H9 (cell line): Measurements from ENCODE around the gene ATP13A2. TPM values are rescaled to one million over a fixed set of nuclear protein-coding genes. Genes with fewer than 3 reads are reported as not detected.

Experiments
- DNase-seq: peaks from one replicate; pipeline ENCODE4 v3.0.0-alpha.2; 2017
- H2AFZ ChIP-seq: one replicate; pipeline ENCODE4 v1.6.1; 2013; ENCODE audit warnings: mild to moderate bottlenecking, low read length, control low read depth, moderate library complexity
- H2AK5ac ChIP-seq: 2 replicates; pipeline ENCODE4 v1.6.1; 2013; ENCODE audit warnings: low read length, control low read depth, mixed read lengths; ENCODE audit not compliant: insufficient read length
- H2BK120ac ChIP-seq: one replicate; pipeline ENCODE4 v1.6.1; 2013; ENCODE audit warnings: low read depth, mild to moderate bottlenecking, low read length, control low read depth, inconsistent platforms; ENCODE audit not compliant: poor library complexity, severe bottlenecking
- H2BK12ac ChIP-seq: 2 replicates; pipeline ENCODE4 v1.6.1; 2013; ENCODE audit warnings: low read length, control low read depth, mixed read lengths, low read depth; ENCODE audit not compliant: insufficient read length
- H2BK15ac ChIP-seq: 2 replicates; pipeline ENCODE4 v1.6.1; 2013; ENCODE audit warnings: low read depth, low read length, control low read depth
- H2BK20ac ChIP-seq: one replicate; pipeline ENCODE4 v1.6.1; 2013; ENCODE audit warnings: low read depth, mild to moderate bottlenecking, low read length, control low read depth, inconsistent platforms; ENCODE audit not compliant: poor library complexity, severe bottlenecking
- H2BK5ac ChIP-seq: 2 replicates; pipeline ENCODE4 v1.6.1; 2013; ENCODE audit warnings: low read length, control low read depth, mixed read lengths; ENCODE audit not compliant: insufficient read length
- H3K14ac ChIP-seq: 2 replicates; pipeline ENCODE4 v1.6.1; 2013; ENCODE audit warnings: low read length, control low read depth; ENCODE audit not compliant: insufficient read depth
- H3K18ac ChIP-seq: 2 replicates; pipeline ENCODE4 v1.6.1; 2013; ENCODE audit warnings: low read depth, mild to moderate bottlenecking, mixed read lengths, low read length, control low read depth; ENCODE audit not compliant: insufficient read length
- H3K23ac ChIP-seq: 2 replicates; pipeline ENCODE4 v1.6.1; 2013; ENCODE audit warnings: low read length, control low read depth, mixed read lengths, low read depth; ENCODE audit not compliant: insufficient read length
- H3K23me2 ChIP-seq: 2 replicates; pipeline ENCODE4 v1.6.1; 2013; ENCODE audit warnings: low read depth, mild to moderate bottlenecking, mixed read lengths, low read length, control low read depth; ENCODE audit not compliant: insufficient read length, poor library complexity, severe bottlenecking
- H3K27ac ChIP-seq: 2 replicates; pipeline ENCODE4 v1.5.1; 2013; ENCODE audit warnings: low read length, control low read depth, mixed read lengths, low read depth; ENCODE audit not compliant: insufficient read length
- H3K27me3 ChIP-seq: 2 replicates; pipeline ENCODE4 v1.6.1; 2013; ENCODE audit warnings: low read length, control low read depth, inconsistent platforms; ENCODE audit not compliant: insufficient read depth
- H3K4ac ChIP-seq: 2 replicates; pipeline ENCODE4 v1.6.1; 2013; ENCODE audit warnings: low read depth, mild to moderate bottlenecking, control low read depth, inconsistent platforms, low read length, moderate library complexity
- H3K4me1 ChIP-seq: 2 replicates; pipeline ENCODE4 v1.6.1; 2013; ENCODE audit warnings: low read length, control low read depth, inconsistent platforms; ENCODE audit not compliant: insufficient read depth
- H3K4me2 ChIP-seq: 2 replicates; pipeline ENCODE4 v1.6.1; 2013; ENCODE audit warnings: low read length, control low read depth, mixed read lengths; ENCODE audit not compliant: insufficient read length, insufficient read depth
- H3K56ac ChIP-seq: 2 replicates; pipeline ENCODE4 v1.6.1; 2013; ENCODE audit warnings: low read depth, mild to moderate bottlenecking, mixed read lengths, low read length, control low read depth; ENCODE audit not compliant: insufficient read length
- H3K79me1 ChIP-seq: 2 replicates; pipeline ENCODE4 v1.6.1; 2013; ENCODE audit warnings: low read depth, mild to moderate bottlenecking, moderate library complexity, low read length, control low read depth, inconsistent platforms; ENCODE audit not compliant: insufficient read depth, poor library complexity, severe bottlenecking
- H3K79me2 ChIP-seq: 2 replicates; pipeline ENCODE4 v1.6.1; 2013; ENCODE audit warnings: low read length, control low read depth, inconsistent platforms; ENCODE audit not compliant: insufficient read depth
- H3K9ac ChIP-seq: 2 replicates; pipeline ENCODE4 v1.6.1; 2013; ENCODE audit warnings: low read length, control low read depth, mixed read lengths; ENCODE audit not compliant: insufficient read length; ENCODE audit errors: extremely low read depth
- H3K9me3 ChIP-seq: one replicate; pipeline ENCODE4 v1.6.1; 2013; ENCODE audit warnings: low read depth, low read length, inconsistent platforms; ENCODE audit not compliant: control insufficient read depth
- H3T11ph ChIP-seq: one replicate; pipeline ENCODE4 v1.6.1; 2013; ENCODE audit warnings: mild to moderate bottlenecking, low read length, control low read depth, inconsistent platforms
- H4K20me1 ChIP-seq: one replicate; pipeline ENCODE4 v1.6.1; 2013; ENCODE audit not compliant: control insufficient read depth, insufficient read length, insufficient read depth
- H4K5ac ChIP-seq: 2 replicates; pipeline ENCODE4 v1.6.1; 2013; ENCODE audit warnings: low read depth, mild to moderate bottlenecking, mixed read lengths, low read length, control low read depth; ENCODE audit not compliant: insufficient read length
- H4K8ac ChIP-seq: replicated peaks from 2 replicates; pipeline ENCODE4 v1.6.1; 2013; ENCODE audit warnings: low read length, control low read depth, mixed read lengths, low read depth; ENCODE audit not compliant: insufficient read length
- H4K91ac ChIP-seq: 2 replicates; pipeline ENCODE4 v1.6.1; 2013; ENCODE audit warnings: low read depth, mild to moderate bottlenecking, moderate library complexity, mixed read lengths, low read length, control low read depth; ENCODE audit not compliant: insufficient read length
- H3K27ac Mint-ChIP-seq, 3 experiments: 2 replicates in 2 of 3; 3 replicates in 1 of 3; pipeline ENCODE4 v1.8.0; 2020 to 2021; ENCODE audit warnings: mixed read lengths in 3 of 3, mild to moderate bottlenecking in 1 of 3, moderate library complexity in 1 of 3
- H3K27me3 Mint-ChIP-seq: 2 replicates; pipeline ENCODE4 v1.8.0; 2021; ENCODE audit warnings: low read depth, mild to moderate bottlenecking, moderate library complexity, mixed read lengths
- H3K36me3 Mint-ChIP-seq, 3 experiments: 2 replicates in 2 of 3; 3 replicates in 1 of 3; pipeline ENCODE4 v1.8.0; 2020 to 2021; ENCODE audit warnings: low read depth in 3 of 3, mixed read lengths in 3 of 3; ENCODE audit not compliant: insufficient read depth in 1 of 3
- H3K4me1 Mint-ChIP-seq, 2 experiments: 2 replicates each; pipeline ENCODE4 v1.8.0; 2020; ENCODE audit warnings: mixed read lengths in 2 of 2
- H3K4me3 Mint-ChIP-seq, 2 experiments: 2 replicates in 1 of 2; 3 replicates in 1 of 2; pipeline ENCODE4 v1.8.0; 2020 to 2021; ENCODE audit warnings: mild to moderate bottlenecking in 2 of 2, mixed read lengths in 2 of 2, moderate library complexity in 1 of 2
- H3K9me3 Mint-ChIP-seq, 2 experiments: 2 replicates in 1 of 2; 3 replicates in 1 of 2; pipeline ENCODE4 v1.8.0; 2020; ENCODE audit warnings: mild to moderate bottlenecking in 2 of 2, mixed read lengths in 2 of 2, moderate library complexity in 1 of 2
- WGBS: extraction: QIAGEN DNeasy Blood & Tissue Kit; methylation state at CpG from one replicate; pipeline ENCODE4 v1.1.7; 2013; ENCODE audit warnings: missing lambda C conversion rate, low lambda C conversion rate, mixed read lengths; ENCODE audit not compliant: insufficient read length; ENCODE audit errors: extremely low coverage; 5-methylcytosine and 5-hydroxymethylcytosine counted together
- total RNA-seq: library from RNA; stranded (reverse); gene quantifications from 2 replicates; pipeline ENCODE4 v1.2.1, GENCODE V29; 2021
- TF ChIP-seq, protein P1 (sequence below): fragments of 200-600 bp; sonication (generic); conservative IDR thresholded peaks from 3 replicates; pipeline ENCODE4 v1.8.0; 2021; ENCODE audit warnings: antibody characterized with exemption, mild to moderate bottlenecking

The ATP13A2 gene
- total RNA-seq, 1 experiment from 2014 or later, result 53.6 TPM

DNA sequence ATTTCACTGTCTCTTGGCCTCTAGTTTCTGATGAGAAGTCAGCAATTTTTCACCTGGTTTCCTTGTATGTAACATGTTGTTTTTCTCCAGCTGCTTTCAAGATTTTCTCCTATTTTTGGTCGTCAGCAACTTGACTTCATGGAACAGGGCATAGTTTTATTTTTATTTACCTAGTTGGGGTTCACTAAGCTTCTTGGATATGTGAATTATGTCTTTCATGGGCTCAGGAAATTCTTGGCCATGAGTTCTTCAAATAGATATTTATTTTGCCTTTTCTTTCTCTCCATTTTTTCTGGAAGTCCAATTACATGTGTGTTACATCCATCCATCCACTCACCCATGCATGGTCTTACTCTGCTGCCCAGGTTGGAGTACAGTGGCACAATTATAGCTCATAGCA lies 28.4 kb upstream of the ATP13A2 start:
- Mint-ChIP-seq H3K4me3 (no peak overlapping the region), H3K4me1 (peaks cover 1 to 4% of the 10 kb centered on the region in 2 experiments; a peak in 2 of 4 replicates), H3K36me3 (peaks cover 11 to 60% (median 43%) of the 10 kb centered on the region in 3 experiments; a peak in 6 of 7 replicates), H3K27ac (peak overlapping the region in 1 of 3 experiments; percentile 6; a peak in 2 of 7 replicates), H3K27me3 (no peaks in the 10 kb centered on the region), H3K9me3 (no peaks in the 10 kb centered on the region)
- Histone ChIP-seq H2BK12ac (no peak overlapping the region), H3K18ac (no peak overlapping the region), H2BK120ac (no peak overlapping the region), H3K56ac (no peak overlapping the region), H4K8ac (no peak overlapping the region), H3K4me2 (no peak overlapping the region), H4K5ac (no peak overlapping the region), H3K79me2 (no peaks in the 10 kb centered on the region), H3K4ac (no peak overlapping the region), H3K27me3 (no peaks in the 10 kb centered on the region), H2AFZ (no peak overlapping the region), H3K23me2 (no peaks in the 10 kb centered on the region), H2BK15ac (no peak overlapping the region), H3K79me1 (no peaks in the 10 kb centered on the region), H2AK5ac (no peak overlapping the region), H3T11ph (no peak overlapping the region), H2BK5ac (no peak overlapping the region), H4K91ac (no peak overlapping the region), H3K4me1 (no peaks in the 10 kb centered on the region), H2BK20ac (no peak overlapping the region), H3K23ac (no peak overlapping the region), H4K20me1 (no peaks in the 10 kb centered on the region), H3K27ac (no peak overlapping the region), H3K14ac (no peak overlapping the region), H3K9me3 (no peaks in the 10 kb centered on the region), H3K9ac (no peak overlapping the region)
- no peak for DNase-seq
- no CpG with 5 or more reads among the region's 1 CpG for WGBS
- TF ChIP-seq, protein P1, sequence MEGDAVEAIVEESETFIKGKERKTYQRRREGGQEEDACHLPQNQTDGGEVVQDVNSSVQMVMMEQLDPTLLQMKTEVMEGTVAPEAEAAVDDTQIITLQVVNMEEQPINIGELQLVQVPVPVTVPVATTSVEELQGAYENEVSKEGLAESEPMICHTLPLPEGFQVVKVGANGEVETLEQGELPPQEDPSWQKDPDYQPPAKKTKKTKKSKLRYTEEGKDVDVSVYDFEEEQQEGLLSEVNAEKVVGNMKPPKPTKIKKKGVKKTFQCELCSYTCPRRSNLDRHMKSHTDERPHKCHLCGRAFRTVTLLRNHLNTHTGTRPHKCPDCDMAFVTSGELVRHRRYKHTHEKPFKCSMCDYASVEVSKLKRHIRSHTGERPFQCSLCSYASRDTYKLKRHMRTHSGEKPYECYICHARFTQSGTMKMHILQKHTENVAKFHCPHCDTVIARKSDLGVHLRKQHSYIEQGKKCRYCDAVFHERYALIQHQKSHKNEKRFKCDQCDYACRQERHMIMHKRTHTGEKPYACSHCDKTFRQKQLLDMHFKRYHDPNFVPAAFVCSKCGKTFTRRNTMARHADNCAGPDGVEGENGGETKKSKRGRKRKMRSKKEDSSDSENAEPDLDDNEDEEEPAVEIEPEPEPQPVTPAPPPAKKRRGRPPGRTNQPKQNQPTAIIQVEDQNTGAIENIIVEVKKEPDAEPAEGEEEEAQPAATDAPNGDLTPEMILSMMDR, result no peak
